IMR-90 (cell line): ENCODE results near the gene EDA. TPM values are rescaled to one million over a fixed set of nuclear protein-coding genes. Genes with fewer than 3 reads are reported as not detected.

Experiments
- ATAC-seq: fragments of 200-7000 bp; cut with Tn5 transposase; 2 replicates; pipeline ENCODE4 v1.9.1; 2020; ENCODE audit warnings: low read depth, mild to moderate bottlenecking, moderate library complexity
- BruUV-seq: library from RNA; stranded (reverse); fragments of 400-500 nt; replicated peaks from 2 replicates; lab custom pipeline; 2021; lab: Mats Ljungman, UMichigan
- CTCF ChIA-PET: fragments of 300-600 bp; formaldehyde crosslinking; extraction: SDS; loops from one replicate; lab custom pipeline; 2021; ENCODE audit warnings: antibody characterized with exemption; lab: Yijun Ruan, JAX
- POLR2A ChIA-PET: fragments of 300-600 bp; sonication (Branson Sonifier 250); formaldehyde crosslinking; loops from one replicate; lab custom pipeline; 2022; ENCODE audit warnings: antibody characterized with exemption; ENCODE audit not compliant: unreplicated experiment; lab: Charles Lee
- DNase-seq: peaks from one replicate; pipeline ENCODE4 v3.0.0; 2013
- H2AFZ ChIP-seq: replicated peaks from 2 replicates; pipeline ENCODE3; 2013; ENCODE audit warnings: low read length, mild to moderate bottlenecking; ENCODE audit not compliant: poor library complexity
- H2AK5ac ChIP-seq: 2 replicates; pipeline ENCODE4 v1.6.1; 2013; ENCODE audit warnings: low read depth, low read length, inconsistent platforms
- H2AK9ac ChIP-seq: replicated peaks from 2 replicates; pipeline ENCODE3; 2013; ENCODE audit warnings: mild to moderate bottlenecking, low read depth, low read length, moderate library complexity; ENCODE audit not compliant: poor library complexity
- H2BK120ac ChIP-seq: 2 replicates; pipeline ENCODE4 v1.6.1; 2013; ENCODE audit warnings: low read depth, low read length, inconsistent platforms
- H2BK15ac ChIP-seq: 3 replicates; pipeline ENCODE4 v1.6.1; 2013; ENCODE audit warnings: low read depth, low read length, inconsistent platforms
- H2BK20ac ChIP-seq: 2 replicates; pipeline ENCODE4 v1.6.1; 2013; ENCODE audit warnings: low read depth, mild to moderate bottlenecking, inconsistent platforms, low read length, moderate library complexity
- H2BK5ac ChIP-seq: 2 replicates; pipeline ENCODE4 v1.6.1; 2013; ENCODE audit warnings: mild to moderate bottlenecking, low read depth, low read length, inconsistent platforms; ENCODE audit not compliant: poor library complexity, severe bottlenecking
- H3K14ac ChIP-seq: replicated peaks from 2 replicates; pipeline ENCODE4 v1.6.1; 2013; ENCODE audit warnings: low read depth, low read length, inconsistent platforms
- H3K18ac ChIP-seq: 2 replicates; pipeline ENCODE4 v1.6.1; 2013; ENCODE audit warnings: low read depth, low read length, control low read depth
- H3K23ac ChIP-seq: 2 replicates; pipeline ENCODE4 v1.6.1; 2013; ENCODE audit warnings: low read depth, low read length, inconsistent platforms
- H3K27ac ChIP-seq: 2 replicates; pipeline ENCODE4 v1.5.1; 2013; ENCODE audit warnings: mild to moderate bottlenecking, control low read depth, low read length; ENCODE audit not compliant: insufficient read depth
- H3K27me3 ChIP-seq: 2 replicates; pipeline ENCODE4 v1.6.1; 2013; ENCODE audit warnings: low read length; ENCODE audit not compliant: control insufficient read depth, insufficient read depth
- H3K36me3 ChIP-seq: 2 replicates; pipeline ENCODE4 v1.6.1; 2013; ENCODE audit warnings: low read length, mixed read lengths; ENCODE audit not compliant: control insufficient read depth, insufficient read depth
- H3K4ac ChIP-seq: 2 replicates; pipeline ENCODE4 v1.6.1; 2013; ENCODE audit warnings: low read depth, low read length, inconsistent platforms
- H3K4me1 ChIP-seq: 2 replicates; pipeline ENCODE4 v1.6.1; 2013; ENCODE audit warnings: low read length, mixed read lengths; ENCODE audit not compliant: control insufficient read depth, insufficient read depth
- H3K4me2 ChIP-seq: 2 replicates; pipeline ENCODE4 v1.6.1; 2013; ENCODE audit warnings: low read depth, mild to moderate bottlenecking, control low read depth, low read length, moderate library complexity
- H3K4me3 ChIP-seq: 2 replicates; pipeline ENCODE4 v1.5.1; 2013; ENCODE audit warnings: low read depth, mild to moderate bottlenecking, control low read depth, low read length, moderate library complexity; ENCODE audit not compliant: insufficient read depth
- H3K56ac ChIP-seq: 2 replicates; pipeline ENCODE4 v1.6.1; 2013; ENCODE audit warnings: low read length, inconsistent platforms; ENCODE audit not compliant: insufficient read depth; ENCODE audit errors: extremely low read depth
- H3K79me1 ChIP-seq, 2 experiments: 2 replicates each; pipeline ENCODE4 v1.6.1; 2013; ENCODE audit warnings: low read length in 2 of 2, inconsistent platforms in 1 of 2, low read depth in 1 of 2
- H3K9ac ChIP-seq: 2 replicates; pipeline ENCODE4 v1.6.1; 2013; ENCODE audit warnings: low read depth, low read length, control low read depth
- H3K9me1 ChIP-seq: 2 replicates; pipeline ENCODE4 v1.6.1; 2013; ENCODE audit warnings: low read length, inconsistent platforms; ENCODE audit not compliant: insufficient read depth
- H3K9me3 ChIP-seq: 2 replicates; pipeline ENCODE4 v1.6.1; 2013; ENCODE audit warnings: low read length; ENCODE audit not compliant: control insufficient read depth, insufficient read depth
- H4K20me1 ChIP-seq: 2 replicates; pipeline ENCODE4 v1.6.1; 2013; ENCODE audit warnings: low read length, inconsistent platforms; ENCODE audit not compliant: insufficient read depth
- H4K5ac ChIP-seq: 2 replicates; pipeline ENCODE4 v1.6.1; 2013; ENCODE audit warnings: mild to moderate bottlenecking, low read depth, low read length, control low read depth
- H4K8ac ChIP-seq, 2 experiments: 2 replicates each; pipeline ENCODE4 v1.6.1; 2013; ENCODE audit warnings: low read depth in 2 of 2, low read length in 2 of 2, control low read depth in 1 of 2, inconsistent platforms in 1 of 2
- H4K91ac ChIP-seq: 2 replicates; pipeline ENCODE4 v1.6.1; 2013; ENCODE audit warnings: low read depth, low read length, inconsistent platforms; ENCODE audit not compliant: insufficient read depth
- BHLHE40 ChIP-seq: fragments of 150-350 bp; IDR thresholded peaks from 2 replicates; pipeline ENCODE4 v1.6.1; 2016; ENCODE audit warnings: mild to moderate bottlenecking, low read depth, low read length
- CEBPB ChIP-seq: IDR thresholded peaks from 2 replicates; pipeline ENCODE4 v1.6.1; 2012; ENCODE audit warnings: low read depth, low read length, improper control_type of control experiment
- CTCF ChIP-seq: conservative IDR thresholded peaks from 2 replicates; pipeline ENCODE4 v1.5.1; 2012; ENCODE audit warnings: mild to moderate bottlenecking, low read depth, low read length, improper control_type of control experiment
- ELK1 ChIP-seq: fragments of 150-350 bp; IDR thresholded peaks from 2 replicates; pipeline ENCODE4 v1.6.1; 2016; ENCODE audit warnings: low read depth, mild to moderate bottlenecking, low read length, moderate library complexity, borderline replicate concordance
- FOS ChIP-seq: fragments of 150-350 bp; IDR thresholded peaks from 2 replicates; pipeline ENCODE4 v1.6.1; 2016; ENCODE audit warnings: low read depth, low read length
- MAZ ChIP-seq: IDR thresholded peaks from 2 replicates; pipeline ENCODE4 v1.6.1; 2012; ENCODE audit warnings: low read depth, mild to moderate bottlenecking, low read length, improper control_type of control experiment, moderate library complexity, borderline replicate concordance
- NFE2L2 ChIP-seq: fragments of 150-350 bp; IDR thresholded peaks from 2 replicates; pipeline ENCODE4 v1.6.1; 2016; ENCODE audit warnings: low read depth, mild to moderate bottlenecking, low read length
- POLR2A ChIP-seq: IDR thresholded peaks from 2 replicates; pipeline ENCODE4 v1.6.1; 2012; ENCODE audit warnings: mild to moderate bottlenecking, low read depth, low read length
- RAD21 ChIP-seq: IDR thresholded peaks from 2 replicates; pipeline ENCODE4 v1.6.1; 2012; ENCODE audit warnings: low read length, improper control_type of control experiment
- RCOR1 ChIP-seq: IDR thresholded peaks from 2 replicates; pipeline ENCODE4 v1.6.1; 2012; ENCODE audit warnings: mild to moderate bottlenecking, low read length, improper control_type of control experiment; ENCODE audit not compliant: insufficient replicate concordance
- RFX5 ChIP-seq: IDR thresholded peaks from 2 replicates; pipeline ENCODE4 v1.8.0; 2012; ENCODE audit warnings: low read depth, mild to moderate bottlenecking, low read length, moderate library complexity
- SMC3 ChIP-seq: fragments of 150-350 bp; IDR thresholded peaks from 2 replicates; pipeline ENCODE4 v1.6.1; 2016; ENCODE audit warnings: low read depth, mild to moderate bottlenecking, antibody characterized with exemption, low read length, moderate library complexity
- WGBS, 2 experiments: methylation state at CpG; one replicate each; pipeline versions ENCODE4 v1.1.5 to v1.1.7; 2013; ENCODE audit warnings: missing lambda C conversion rate in 2 of 2; ENCODE audit not compliant: insufficient read length in 1 of 2; ENCODE audit errors: extremely low coverage in 2 of 2; 5-methylcytosine and 5-hydroxymethylcytosine counted together
- dilution Hi-C: fragments of 300-500 bp; cut with HindIII; formaldehyde crosslinking; loops from one replicate; pipeline ENCODE4 v1.14.3; 2018; ENCODE audit warnings: low sequenced_read_pairs; ENCODE audit not compliant: unreplicated experiment
- in situ Hi-C: fragments of 300-500 bp; cut with MboI; formaldehyde crosslinking; loops from 3 replicates; pipeline ENCODE4 v1.14.3; 2019; ENCODE audit warnings: low sequenced_read_pairs, inconsistent platforms, mixed read lengths
- intact Hi-C: fragments of 100-400 bp; cut with micrococcal nuclease; formaldehyde crosslinking; loops from 2 replicates; pipeline ENCODE4 v1.10.0; 2022
- polyA plus RNA-seq, 3 experiments: library from polyadenylated mRNA; depleted of rRNA; stranded (reverse); fragments of >200 nt; gene quantifications; 2 replicates each; pipeline ENCODE4 v1.2.3, GENCODE V29; 2012; ENCODE audit warnings: low replicate concordance in 1 of 3
- total RNA-seq: library from RNA; depleted of rRNA; stranded (reverse); fragments of >200 nt; gene quantifications from 2 replicates; pipeline ENCODE4 v1.2.3, GENCODE V29; 2012
- TF ChIP-seq, protein P1 (sequence below): fragments of 150-350 bp; IDR thresholded peaks from 2 replicates; pipeline ENCODE4 v1.6.1; 2017; ENCODE audit warnings: mild to moderate bottlenecking, antibody characterized with exemption, low read length, low read depth

Gene EDA
- total and polyA plus RNA-seq, 2 of the 4 experiments (the other 2 are of a cell fraction): under 0.01 TPM; not detected in 1

DNA sequence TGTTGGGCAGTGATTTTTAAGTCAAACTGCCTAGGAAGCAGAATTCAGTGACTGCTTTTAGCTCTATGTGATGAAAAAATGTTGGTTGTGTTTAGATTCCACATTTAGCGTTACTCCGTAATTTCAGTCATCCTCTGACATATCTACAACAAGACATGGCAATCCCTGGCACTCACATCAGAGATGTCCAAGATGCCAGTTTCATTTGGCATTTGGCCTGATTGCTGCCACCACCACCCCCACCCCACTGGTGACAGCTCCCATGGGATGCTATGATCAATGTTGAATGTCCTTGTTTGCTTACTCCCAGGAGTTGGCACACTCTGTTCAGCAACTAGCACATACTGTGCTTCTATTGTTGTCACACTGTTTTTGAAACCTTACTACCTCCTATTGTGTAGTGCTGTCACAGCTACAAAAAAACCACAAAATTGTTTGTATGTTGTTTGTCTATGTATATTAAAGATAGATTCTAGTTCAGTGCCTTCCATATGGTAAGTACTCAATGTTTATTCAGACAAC is 332.4 kb downstream of the EDA start:
- H3K4me3 ChIP-seq: no peak overlapping the region
- no peak for DNase-seq
- peaks cover 3% of the 10 kb centered on the region; the same call in 1 of the 2 replicates for H3K9me3 ChIP-seq
- no peaks in the 10 kb centered on the region for H3K4me1 ChIP-seq
- H3K27ac ChIP-seq: no peak overlapping the region
- no peak overlapping the region for H3K23ac ChIP-seq
- ChIA-PET POLR2A (no interaction called here), CTCF (no interaction called here)
- H2AFZ ChIP-seq: no peak overlapping the region
- H2BK20ac ChIP-seq: no peak overlapping the region
- H2AK9ac ChIP-seq: no peak overlapping the region
- no peak overlapping the region for H3K4me2 ChIP-seq
- no peak for TF ChIP-seq CEBPB
- no peak for TF ChIP-seq POLR2A
- TF ChIP-seq RCOR1: no peak
- TF ChIP-seq FOS: no peak
- no peak for TF ChIP-seq RFX5
- TF ChIP-seq MAZ: no peak
- TF ChIP-seq CTCF: no peak
- TF ChIP-seq, protein P1, sequence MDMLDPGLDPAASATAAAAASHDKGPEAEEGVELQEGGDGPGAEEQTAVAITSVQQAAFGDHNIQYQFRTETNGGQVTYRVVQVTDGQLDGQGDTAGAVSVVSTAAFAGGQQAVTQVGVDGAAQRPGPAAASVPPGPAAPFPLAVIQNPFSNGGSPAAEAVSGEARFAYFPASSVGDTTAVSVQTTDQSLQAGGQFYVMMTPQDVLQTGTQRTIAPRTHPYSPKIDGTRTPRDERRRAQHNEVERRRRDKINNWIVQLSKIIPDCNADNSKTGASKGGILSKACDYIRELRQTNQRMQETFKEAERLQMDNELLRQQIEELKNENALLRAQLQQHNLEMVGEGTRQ: no peak
- no peak for TF ChIP-seq ELK1
- no peak for TF ChIP-seq SMC3
- no peak for TF ChIP-seq NFE2L2
- no peak for TF ChIP-seq BHLHE40
- no peak for TF ChIP-seq RAD21
- H3K18ac ChIP-seq: no peak overlapping the region
- no peak overlapping the region for H3K56ac ChIP-seq
- dilution Hi-C loops: no loop called here
- in situ Hi-C loops: no loop called here
- H4K91ac ChIP-seq: no peak overlapping the region
- no peak overlapping the region for H3K4ac ChIP-seq
- H4K20me1 ChIP-seq: no peaks in the 10 kb centered on the region
- no peak for ATAC-seq
- H2BK5ac ChIP-seq: no peak overlapping the region
- no peak overlapping the region for H3K9ac ChIP-seq
- BruUV-seq: no TSS peak
- no peaks in the 10 kb centered on the region for H3K79me1 ChIP-seq
- no peak overlapping the region for H2BK15ac ChIP-seq
- no peak overlapping the region for H4K8ac ChIP-seq
- H2AK5ac ChIP-seq: no peak overlapping the region
- H4K5ac ChIP-seq: no peak overlapping the region
- H3K14ac ChIP-seq: no peak overlapping the region
- intact Hi-C loops: no loop called here
- no peaks in the 10 kb centered on the region; the same call in 1 of the 2 replicates for H3K27me3 ChIP-seq
- WGBS, 2 experiments: no CpG with 5 or more reads among the region's 2 CpGs
- H2BK120ac ChIP-seq: no peak overlapping the region
- H3K36me3 ChIP-seq: no peaks in the 10 kb centered on the region
- H3K9me1 ChIP-seq: no peaks in the 10 kb centered on the region
